GM23338 (cell line): ENCODE measurements around the gene KIF6. TPM values are rescaled to one million over a fixed set of nuclear protein-coding genes. Genes with fewer than 3 reads are reported as not detected.

Experiments used
- ATAC-seq: fragments of 200-7000 bp; cut with Tn5 transposase; 3 replicates; pipeline ENCODE4 v1.9.1; 2020
- DNase-seq: peaks from one replicate; pipeline ENCODE4 v3.0.0-alpha.2; 2015; ENCODE audit warnings: low spot score
- H2AFZ ChIP-seq: fragments of 200-600 bp; sonication (generic); 2 replicates; pipeline ENCODE4 v1.8.0; 2016; ENCODE audit warnings: antibody characterized with exemption, mild to moderate bottlenecking, moderate library complexity
- H3F3A ChIP-seq: fragments of 200-600 bp; sonication (generic); replicated peaks from 2 replicates; pipeline ENCODE4 v1.8.0; 2017; ENCODE audit warnings: antibody characterized with exemption, mixed run types, low read depth
- H3K27ac ChIP-seq: fragments of 200-600 bp; sonication (generic); 2 replicates; pipeline ENCODE4 v1.6.1; 2016; ENCODE audit warnings: low read depth
- H3K27me3 ChIP-seq: fragments of 200-600 bp; sonication (generic); 2 replicates; pipeline ENCODE4 v1.8.0; 2016; ENCODE audit warnings: mild to moderate bottlenecking, mixed run types, moderate library complexity; ENCODE audit not compliant: insufficient read depth
- H3K36me3 ChIP-seq: fragments of 200-600 bp; sonication (generic); 2 replicates; pipeline ENCODE4 v1.8.0; 2016; ENCODE audit warnings: mild to moderate bottlenecking; ENCODE audit not compliant: insufficient read depth
- H3K4me1 ChIP-seq: fragments of 200-600 bp; sonication (generic); 2 replicates; pipeline ENCODE4 v1.8.0; 2016; ENCODE audit warnings: mild to moderate bottlenecking, moderate library complexity; ENCODE audit not compliant: insufficient read depth
- H3K4me2 ChIP-seq: fragments of 200-600 bp; sonication (generic); 2 replicates; pipeline ENCODE4 v1.7.1; 2017; ENCODE audit warnings: mixed run types
- H3K4me3 ChIP-seq: fragments of 200-600 bp; sonication (generic); 2 replicates; pipeline ENCODE4 v1.6.1; 2016; ENCODE audit warnings: mixed run types
- H3K79me2 ChIP-seq: fragments of 200-600 bp; sonication (generic); replicated peaks from 2 replicates; pipeline ENCODE4 v1.8.0; 2017; ENCODE audit warnings: mild to moderate bottlenecking; ENCODE audit not compliant: insufficient read depth
- H3K9me2 ChIP-seq: fragments of 200-600 bp; sonication (generic); 2 replicates; pipeline ENCODE4 v1.8.0; 2017; ENCODE audit not compliant: insufficient read depth
- H4K20me1 ChIP-seq: fragments of 200-600 bp; sonication (generic); replicated peaks from 2 replicates; pipeline ENCODE4 v1.8.0; 2017; ENCODE audit warnings: mild to moderate bottlenecking; ENCODE audit not compliant: insufficient read depth
- H3K27ac Mint-ChIP-seq: 2 replicates; pipeline ENCODE4 v1.8.0; 2020; ENCODE audit warnings: inconsistent platforms, mild to moderate bottlenecking, moderate library complexity, mixed read lengths
- H3K27me3 Mint-ChIP-seq: 3 replicates; pipeline ENCODE4 v1.8.0; 2022; ENCODE audit warnings: low read depth, mild to moderate bottlenecking, moderate library complexity, mixed read lengths, inconsistent platforms; ENCODE audit not compliant: insufficient read depth, poor library complexity
- H3K36me3 Mint-ChIP-seq: 3 replicates; pipeline ENCODE4 v1.8.0; 2021; ENCODE audit warnings: low read depth, mild to moderate bottlenecking, inconsistent platforms, moderate library complexity, mixed read lengths
- H3K4me1 Mint-ChIP-seq: 3 replicates; pipeline ENCODE4 v1.8.0; 2020; ENCODE audit warnings: mild to moderate bottlenecking, inconsistent platforms, mixed read lengths
- H3K4me3 Mint-ChIP-seq: 3 replicates; pipeline ENCODE4 v1.8.0; 2021; ENCODE audit warnings: moderate library complexity, mild to moderate bottlenecking, inconsistent platforms, mixed read lengths
- H3K9me3 Mint-ChIP-seq: 3 replicates; pipeline ENCODE4 v1.8.0; 2020; ENCODE audit warnings: moderate library complexity, mild to moderate bottlenecking, inconsistent platforms, mixed read lengths
- CREB1 ChIP-seq: fragments of 250-450 bp; sonication (Bioruptor Pico); IDR thresholded peaks from 2 replicates; pipeline ENCODE4 v1.5.0; 2020; ENCODE audit warnings: low read depth, mild to moderate bottlenecking, moderate library complexity
- CTCF ChIP-seq, 2 experiments: fragments of 200-600 bp in 1 of 2; sonication (generic) in 1 of 2; conservative IDR thresholded peaks; 2 replicates each; pipeline versions ENCODE4 v1.5.1 to v1.6.1; 2016 to 2017; ENCODE audit warnings: antibody characterized with exemption in 2 of 2, low read depth in 2 of 2, mild to moderate bottlenecking in 2 of 2, moderate library complexity in 1 of 2
- ETS1 ChIP-seq: IDR thresholded peaks from 2 replicates; pipeline ENCODE4 v1.6.1; 2016; ENCODE audit warnings: antibody characterized with exemption
- EZH2 ChIP-seq: fragments of 200-600 bp; sonication (generic); IDR thresholded peaks from one replicate; pipeline ENCODE4 v1.8.0; 2017; ENCODE audit warnings: antibody characterized with exemption, mild to moderate bottlenecking, low read depth; ENCODE audit not compliant: unreplicated experiment
- EZH2phosphoT487 ChIP-seq: fragments of 200-600 bp; sonication (generic); IDR thresholded peaks from one replicate; pipeline ENCODE4 v1.8.1; 2018; ENCODE audit warnings: antibody characterized with exemption; ENCODE audit not compliant: unreplicated experiment
- JUNB ChIP-seq: IDR thresholded peaks from one replicate; pipeline ENCODE4 v1.6.1; 2016; ENCODE audit warnings: antibody characterized with exemption; ENCODE audit not compliant: unreplicated experiment
- NANOG ChIP-seq: IDR thresholded peaks from 2 replicates; pipeline ENCODE4 v1.6.1; 2016; ENCODE audit warnings: antibody characterized with exemption, borderline replicate concordance
- POLR2AphosphoS5 ChIP-seq: IDR thresholded peaks from 2 replicates; pipeline ENCODE4 v1.6.1; 2016; ENCODE audit warnings: antibody characterized with exemption, low read depth
- REST ChIP-seq: IDR thresholded peaks from one replicate; pipeline ENCODE4 v1.6.1; 2018; ENCODE audit warnings: antibody characterized with exemption; ENCODE audit not compliant: unreplicated experiment
- STAT1 ChIP-seq: IDR thresholded peaks from one replicate; pipeline ENCODE4 v1.6.1; 2016; ENCODE audit warnings: antibody characterized with exemption; ENCODE audit not compliant: unreplicated experiment
- ZNF114 ChIP-seq: fragments of 250-450 bp; sonication (Bioruptor Pico); IDR thresholded peaks from 2 replicates; pipeline ENCODE4 v1.5.0; 2020; ENCODE audit warnings: mild to moderate bottlenecking, moderate library complexity
- ZNF331 ChIP-seq: fragments of 250-450 bp; sonication (Bioruptor Pico); IDR thresholded peaks from 2 replicates; pipeline ENCODE4 v1.5.0; 2020; ENCODE audit warnings: low read depth, mild to moderate bottlenecking, moderate library complexity
- ZNF462 ChIP-seq: fragments of 250-450 bp; sonication (Bioruptor Pico); IDR thresholded peaks from 2 replicates; pipeline ENCODE4 v1.5.0; 2020; ENCODE audit warnings: mild to moderate bottlenecking, moderate library complexity
- polyA plus RNA-seq: library from polyadenylated mRNA; unstranded; fragments of >200 nt; fragmentation: Nextera tagmentation; extraction: Ambion mirVana; gene quantifications from 2 replicates; pipeline ENCODE4 v1.2.1, GENCODE V29; 2016
- total RNA-seq: library from RNA; depleted of rRNA; stranded (reverse); fragments of >200 nt; shearing (Covaris generic); gene quantifications from 2 replicates; pipeline ENCODE4 v1.2.3, GENCODE V29; 2014

Gene KIF6
- total and polyA plus RNA-seq, 2 experiments from 2014 or later: 0.87 to 1.7 TPM

GRCh38 chr6:39298061-39298460 is 427.1 kb downstream of the KIF6 start:
- Mint-ChIP-seq H3K4me1 (peaks cover 29% of the 10 kb centered on the region), H3K27me3 (peaks cover 17% of the 10 kb centered on the region), H3K9me3 (no peaks in the 10 kb centered on the region), H3K27ac (no peak overlapping the region), H3K4me3 (no peak overlapping the region), H3K36me3 (no peaks in the 10 kb centered on the region)
- TF ChIP-seq ZNF462 (CRISPR knock-in tag) (no peak), ETS1 (no peak), STAT1 (no peak), ZNF331 (no peak), JUNB (no peak), CTCF (conservative IDR thresholded peaks at IDR 0.05; ENCODE audit: low read depth in 2 of 2) (no peak), EZH2 (no peak), CREB1 (no peak), POLR2AphosphoS5 (no peak), NANOG (no peak), REST (no peak), EZH2phosphoT487 (no peak), ZNF114 (CRISPR knock-in tag) (no peak)
- ATAC-seq (no peak), DNase-seq (no peak)
- Histone ChIP-seq H2AFZ (no peak overlapping the region), H3K9me2 (no peaks in the 10 kb centered on the region), H3K36me3 (no peaks in the 10 kb centered on the region), H3K4me3 (no peak overlapping the region), H3K27me3 (no peaks in the 10 kb centered on the region), H3K79me2 (no peaks in the 10 kb centered on the region), H3K4me1 (peaks cover 12% of the 10 kb centered on the region), H3F3A (no peaks in the 10 kb centered on the region), H4K20me1 (no peaks in the 10 kb centered on the region), H3K4me2 (no peak overlapping the region), H3K27ac (no peak overlapping the region)
